HK-2 (cell line): ENCODE results near the gene DNMBP.

ENCODE experiments used
- DNase-seq: peaks from one replicate; pipeline ENCODE4 v3.0.0-alpha.2; 2018; ENCODE audit not compliant: unreplicated experiment

The DNMBP gene

GRCh38 chr10:99835947-99836346, 173.8 kb downstream of the DNMBP start:
- no peak for DNase-seq

- DNase-seq = peak; percentile 57
Observed at GRCh38 chr10:99834410-99834809, 175.3 kb downstream of the DNMBP start.

GRCh38 chr10:99832439-99832838, 177.3 kb downstream of the DNMBP start:
- DNase-seq = no peak

- DNase-seq = no peak
Observed at GRCh38 chr10:99828464-99828863, 181.3 kb downstream of the DNMBP start.

- DNase-seq = no peak
Observed at GRCh38 chr10:99827936-99828335, 181.8 kb downstream of the DNMBP start.
